Caco-2 (cell line): ENCODE results near the gene SIM1. TPM values are rescaled to one million over a fixed set of nuclear protein-coding genes. Genes with fewer than 3 reads are reported as not detected.

ENCODE experiments used
- BruUV-seq: library from RNA; stranded (reverse); fragments of 400-500 nt; replicated peaks from 2 replicates; lab custom pipeline; 2021; lab: Mats Ljungman, UMichigan
- CTCF ChIA-PET: fragments of 300-600 bp; sonication (Branson Sonifier 250); formaldehyde crosslinking; loops from one replicate; lab custom pipeline; 2022; ENCODE audit warnings: antibody characterized with exemption; lab: Charles Lee
- POLR2A ChIA-PET: fragments of 300-600 bp; sonication (Branson Sonifier 250); formaldehyde crosslinking; loops from one replicate; lab custom pipeline; 2022; ENCODE audit warnings: antibody characterized with exemption; lab: Charles Lee
- DNase-seq, 2 experiments: peaks; one replicate each; pipeline versions ENCODE4 v3.0.0 to v3.0.0-alpha.2; 2020 to 2022
- H3K27me3 ChIP-seq: replicated peaks from 2 replicates; pipeline ENCODE4 v1.6.0; 2011; ENCODE audit warnings: low read length; ENCODE audit not compliant: control insufficient read depth, insufficient read depth
- H3K36me3 ChIP-seq: 2 replicates; pipeline ENCODE4 v1.5.1; 2011; ENCODE audit warnings: low read length; ENCODE audit not compliant: control insufficient read depth, insufficient read depth
- H3K4me1 ChIP-seq: fragments of 250-450 bp; sonication (Bioruptor Pico); 2 replicates; pipeline ENCODE4 v1.5.1; 2020; ENCODE audit warnings: mild to moderate bottlenecking
- H3K4me3 ChIP-seq: 2 replicates; pipeline ENCODE4 v1.5.1; 2011; ENCODE audit warnings: low read depth, mild to moderate bottlenecking, control low read depth, low read length
- H3K9me3 ChIP-seq: fragments of 250-450 bp; sonication (Bioruptor Pico); 2 replicates; pipeline ENCODE4 v1.5.1; 2020; ENCODE audit warnings: mild to moderate bottlenecking, moderate library complexity
- H3K27ac Mint-ChIP-seq: one replicate; pipeline ENCODE4 v1.8.0; 2022; ENCODE audit warnings: mixed read lengths; ENCODE audit not compliant: unreplicated experiment
- H3K27me3 Mint-ChIP-seq: one replicate; pipeline ENCODE4 v1.8.0; 2022; ENCODE audit warnings: mixed read lengths; ENCODE audit not compliant: insufficient read depth, unreplicated experiment
- H3K36me3 Mint-ChIP-seq: one replicate; pipeline ENCODE4 v1.8.0; 2022; ENCODE audit warnings: mild to moderate bottlenecking, mixed read lengths; ENCODE audit not compliant: insufficient read depth, unreplicated experiment
- H3K4me1 Mint-ChIP-seq: one replicate; pipeline ENCODE4 v1.8.0; 2022; ENCODE audit warnings: low read depth, mixed read lengths; ENCODE audit not compliant: unreplicated experiment
- H3K4me3 Mint-ChIP-seq: one replicate; pipeline ENCODE4 v1.8.0; 2022; ENCODE audit warnings: mild to moderate bottlenecking, moderate library complexity, mixed read lengths; ENCODE audit not compliant: unreplicated experiment
- H3K9me3 Mint-ChIP-seq: one replicate; pipeline ENCODE4 v1.8.0; 2022; ENCODE audit warnings: mixed read lengths; ENCODE audit not compliant: unreplicated experiment
- CTCF ChIP-seq, 2 experiments: fragments of 200-600 bp in 1 of 2; IDR thresholded peaks; 1 replicate in 1 of 2; 2 replicates in 1 of 2; pipeline versions ENCODE4 v1.5.1 to v1.8.0; 2011 to 2022; ENCODE audit warnings: antibody characterized with exemption in 1 of 2, control low read depth in 1 of 2, inconsistent platforms in 1 of 2, low read depth in 1 of 2, low read length in 1 of 2, mild to moderate bottlenecking in 1 of 2, moderate library complexity in 1 of 2; ENCODE audit not compliant: insufficient read depth in 1 of 2, severe bottlenecking in 1 of 2, unreplicated experiment in 1 of 2
- intact Hi-C: fragments of 100-400 bp; cut with micrococcal nuclease; formaldehyde crosslinking; loops from one replicate; pipeline ENCODE4 v1.10.0; 2022; ENCODE audit not compliant: unreplicated experiment
- total RNA-seq: library from RNA; stranded (reverse); gene quantifications from 2 replicates; pipeline ENCODE4 v1.2.3, GENCODE V29; 2022

The SIM1 gene
- total RNA-seq, 1 experiment from 2014 or later = not detected

- Histone ChIP-seq H3K9me3 (no peaks in the 10 kb centered on the region), H3K36me3 (no peaks in the 10 kb centered on the region), H3K4me3 (no peak overlapping the region), H3K27me3 (no peaks in the 10 kb centered on the region), H3K4me1 (peaks cover 19% of the 10 kb centered on the region; the same call in 1 of the 2 replicates)
- H3K9me3 Mint-ChIP-seq = no peaks in the 10 kb centered on the region
- H3K4me1 Mint-ChIP-seq = peaks cover 15% of the 10 kb centered on the region
- H3K27me3 Mint-ChIP-seq = no peaks in the 10 kb centered on the region
- TF ChIP-seq CTCF (IDR thresholded peaks at IDR 0.05; ENCODE audit: insufficient read depth in 1 of 2, low read depth in 1 of 2, low read length in 1 of 2, severe bottlenecking in 1 of 2, unreplicated experiment in 1 of 2) = no peak
- DNase-seq = peak in 1 of 2 experiments; percentile 26
- ChIA-PET POLR2A (no interaction called here), CTCF (no interaction called here)
- intact Hi-C loops = no loop called here
- BruUV-seq = no TSS peak
- H3K4me3 Mint-ChIP-seq = no peak overlapping the region
- no peak overlapping the region for H3K27ac Mint-ChIP-seq
- no peaks in the 10 kb centered on the region for H3K36me3 Mint-ChIP-seq
These were observed 29.4 kb downstream of the SIM1 start for GRCh38 chr6:100435299-100435698.

- POLR2A ChIA-PET = no interaction called here
These were observed 30.8 kb downstream of the SIM1 start for GRCh38 chr6:100433726-100434435.

GRCh38 chr6:100432136-100432535, 32.6 kb downstream of the SIM1 start:
- no peaks in the 10 kb centered on the region for H3K36me3 ChIP-seq
- Mint-ChIP-seq H3K4me1 (peaks cover 15% of the 10 kb centered on the region), H3K27me3 (peaks cover 2% of the 10 kb centered on the region), H3K36me3 (no peaks in the 10 kb centered on the region), H3K27ac (no peak overlapping the region), H3K4me3 (no peak overlapping the region), H3K9me3 (no peaks in the 10 kb centered on the region)
- no peak for DNase-seq
- ChIA-PET POLR2A (no interaction called here), CTCF (interaction anchor here (0.7 kb wide), 1 partner anchor 167 kb away, joined by 3 read pairs; no protein-coding TSS in a partner anchor)
- no peak for TF ChIP-seq CTCF (IDR thresholded peaks at IDR 0.05; ENCODE audit: insufficient read depth in 1 of 2, low read depth in 1 of 2, low read length in 1 of 2, severe bottlenecking in 1 of 2, unreplicated experiment in 1 of 2)
- peaks cover 19% of the 10 kb centered on the region; the same call in 1 of the 2 replicates for H3K4me1 ChIP-seq
- H3K27me3 ChIP-seq = no peaks in the 10 kb centered on the region
- no peak overlapping the region for H3K4me3 ChIP-seq
- no peaks in the 10 kb centered on the region for H3K9me3 ChIP-seq
- BruUV-seq = no TSS peak
- intact Hi-C loops = no loop called here

More at GRCh38 chr6:100433726-100434435, 30.8 kb downstream of the SIM1 start:
- peaks cover 19% of the 10 kb centered on the region; the same call in 1 of the 2 replicates for H3K4me1 ChIP-seq
- H3K9me3 ChIP-seq = no peaks in the 10 kb centered on the region
- H3K4me3 ChIP-seq = no peak overlapping the region
- peaks cover 15% of the 10 kb centered on the region for H3K4me1 Mint-ChIP-seq
- no peaks in the 10 kb centered on the region for H3K36me3 Mint-ChIP-seq
- no peaks in the 10 kb centered on the region for H3K27me3 ChIP-seq
- no peaks in the 10 kb centered on the region for H3K27me3 Mint-ChIP-seq
- CTCF ChIA-PET = no interaction called here
- no peaks in the 10 kb centered on the region for H3K9me3 Mint-ChIP-seq
- H3K27ac Mint-ChIP-seq = no peak overlapping the region
- no peak overlapping the region for H3K4me3 Mint-ChIP-seq
- H3K36me3 ChIP-seq = no peaks in the 10 kb centered on the region
- intact Hi-C loops = no loop called here
- no peak for DNase-seq
- TF ChIP-seq CTCF (IDR thresholded peaks at IDR 0.05; ENCODE audit: insufficient read depth in 1 of 2, low read depth in 1 of 2, low read length in 1 of 2, severe bottlenecking in 1 of 2, unreplicated experiment in 1 of 2) = no peak
- BruUV-seq = no TSS peak
